A549 (cell line): ENCODE results near the gene APAF1.

ENCODE experiments used
- MAZ ChIP-seq: fragments of 150-350 bp; IDR thresholded peaks from 2 replicates; pipeline ENCODE4 v1.6.1; 2014; ENCODE audit warnings: antibody characterized with exemption, low read depth, low read length, borderline replicate concordance
- SMC3 ChIP-seq: fragments of >200 bp; sonication (Bioruptor Twin); formaldehyde crosslinking; IDR thresholded peaks from 3 replicates; pipeline ENCODE4 v1.6.1; 2018; ENCODE audit warnings: inconsistent platforms
- TF ChIP-seq, protein P1 (sequence below): fragments of >200 bp; sonication (Bioruptor Twin); formaldehyde crosslinking; IDR thresholded peaks from 3 replicates; pipeline ENCODE4 v1.5.1; 2016

DNA sequence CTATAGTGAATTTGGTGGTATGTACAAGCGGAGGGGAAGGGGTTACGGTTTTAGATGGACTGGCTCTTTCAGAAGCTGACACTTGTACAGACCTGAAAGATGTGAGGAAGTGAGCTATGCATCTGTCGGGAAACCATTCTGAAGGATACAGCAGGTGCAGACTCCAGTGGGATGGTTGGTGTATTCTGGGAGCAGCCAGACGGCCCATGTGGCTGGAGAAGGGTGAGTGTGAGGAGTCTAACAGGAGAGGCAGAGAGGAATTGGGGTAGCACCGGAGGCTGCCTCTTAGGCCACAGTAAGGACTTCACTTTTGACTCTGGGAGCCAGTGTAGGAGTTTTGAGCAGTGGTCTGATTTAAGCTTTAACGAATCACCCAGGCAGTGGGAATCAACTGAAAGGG is 90.7 kb downstream of the APAF1 start:
- TF ChIP-seq MAZ: no peak
- TF ChIP-seq, protein P1, sequence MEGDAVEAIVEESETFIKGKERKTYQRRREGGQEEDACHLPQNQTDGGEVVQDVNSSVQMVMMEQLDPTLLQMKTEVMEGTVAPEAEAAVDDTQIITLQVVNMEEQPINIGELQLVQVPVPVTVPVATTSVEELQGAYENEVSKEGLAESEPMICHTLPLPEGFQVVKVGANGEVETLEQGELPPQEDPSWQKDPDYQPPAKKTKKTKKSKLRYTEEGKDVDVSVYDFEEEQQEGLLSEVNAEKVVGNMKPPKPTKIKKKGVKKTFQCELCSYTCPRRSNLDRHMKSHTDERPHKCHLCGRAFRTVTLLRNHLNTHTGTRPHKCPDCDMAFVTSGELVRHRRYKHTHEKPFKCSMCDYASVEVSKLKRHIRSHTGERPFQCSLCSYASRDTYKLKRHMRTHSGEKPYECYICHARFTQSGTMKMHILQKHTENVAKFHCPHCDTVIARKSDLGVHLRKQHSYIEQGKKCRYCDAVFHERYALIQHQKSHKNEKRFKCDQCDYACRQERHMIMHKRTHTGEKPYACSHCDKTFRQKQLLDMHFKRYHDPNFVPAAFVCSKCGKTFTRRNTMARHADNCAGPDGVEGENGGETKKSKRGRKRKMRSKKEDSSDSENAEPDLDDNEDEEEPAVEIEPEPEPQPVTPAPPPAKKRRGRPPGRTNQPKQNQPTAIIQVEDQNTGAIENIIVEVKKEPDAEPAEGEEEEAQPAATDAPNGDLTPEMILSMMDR: no peak
- no peak for TF ChIP-seq SMC3
